Activated T-cell treated with anti-CD3 and anti-CD28 coated beads, Interleukin-2, amount 50 U/mL, for 4 hours (primary cell): ENCODE data around the gene NFX1. TPM values are rescaled to one million over a fixed set of nuclear protein-coding genes. Genes with fewer than 3 reads are reported as not detected.
"Not testable (repeated sequence)": the region's sequence is repeated elsewhere in the genome, so short reads cannot be mapped to it uniquely, and the experiment has no call there.

Experiments used
- ATAC-seq, 2 donors: fragments of 200-7000 bp; cut with Tn5 transposase; one replicate each; pipeline ENCODE4 v1.10.0; 2021
- DNase-seq: peaks from one replicate; pipeline ENCODE4 v3.0.0-alpha.2; 2020
- H3K27me3 Mint-ChIP-seq: one replicate; pipeline ENCODE4 v1.8.0; 2021; ENCODE audit warnings: low read depth, mixed read lengths
- H3K36me3 Mint-ChIP-seq: one replicate; pipeline ENCODE4 v1.8.0; 2022; ENCODE audit warnings: mixed read lengths; ENCODE audit not compliant: insufficient read depth
- H3K4me1 Mint-ChIP-seq: one replicate; pipeline ENCODE4 v1.8.0; 2021; ENCODE audit warnings: low read depth, mixed read lengths
- H3K4me3 Mint-ChIP-seq: one replicate; pipeline ENCODE4 v1.8.0; 2021; ENCODE audit warnings: mild to moderate bottlenecking, moderate library complexity, mixed read lengths
- H3K9me3 Mint-ChIP-seq: one replicate; pipeline ENCODE4 v1.8.0; 2021; ENCODE audit warnings: mixed read lengths
- total RNA-seq, 3 donors: library from RNA; stranded (reverse); gene quantifications; one replicate each; pipeline ENCODE4 v1.2.1, GENCODE V29; 2021

The NFX1 gene
- total RNA-seq, 3 donors from 2014 or later, result 35.2 to 42.6 (median 36.0) TPM

GRCh38 chr9:33309903-33310302 lies 19.6 kb downstream of the NFX1 start:
- no peak for DNase-seq
- no peak for ATAC-seq
- H3K9me3 Mint-ChIP-seq, result no peaks in the 10 kb centered on the region
- no peaks in the 10 kb centered on the region for H3K27me3 Mint-ChIP-seq
- no peak overlapping the region for H3K4me3 Mint-ChIP-seq
- H3K4me1 Mint-ChIP-seq, result peaks cover 3% of the 10 kb centered on the region
- peaks cover 46% of the 10 kb centered on the region for H3K36me3 Mint-ChIP-seq

GRCh38 chr9:33310748-33311147 lies 20.4 kb downstream of the NFX1 start:
- H3K4me1 Mint-ChIP-seq, result peaks cover 3% of the 10 kb centered on the region
- H3K27me3 Mint-ChIP-seq, result no peaks in the 10 kb centered on the region
- H3K4me3 Mint-ChIP-seq, result no peak overlapping the region
- peaks cover 51% of the 10 kb centered on the region for H3K36me3 Mint-ChIP-seq
- DNase-seq, result no peak
- no peak for ATAC-seq
- H3K9me3 Mint-ChIP-seq, result no peaks in the 10 kb centered on the region

- Mint-ChIP-seq H3K4me1 (peaks cover 1% of the 10 kb centered on the region), H3K4me3 (no peak overlapping the region), H3K36me3 (peaks cover 54% of the 10 kb centered on the region), H3K27me3 (no peaks in the 10 kb centered on the region), H3K9me3 (no peaks in the 10 kb centered on the region)
- ATAC-seq (no peak), DNase-seq (no peak)
Observed at GRCh38 chr9:33311953-33312352, 21.6 kb downstream of the NFX1 start.

GRCh38 chr9:33315371-33315770 lies 25.1 kb downstream of the NFX1 start:
- Mint-ChIP-seq H3K4me3 (no peak overlapping the region), H3K36me3 (peaks cover 51% of the 10 kb centered on the region)
- no peak for ATAC-seq

GRCh38 chr9:33317136-33317535 lies 26.8 kb downstream of the NFX1 start:
- not testable (repeated sequence) for ATAC-seq, H3K9me3 Mint-ChIP-seq, H3K27me3 Mint-ChIP-seq, DNase-seq, H3K4me3 Mint-ChIP-seq
- peaks cover 48% of the 10 kb centered on the region for H3K36me3 Mint-ChIP-seq
- H3K4me1 Mint-ChIP-seq, result peaks cover 13% of the 10 kb centered on the region

More at GRCh38 chr9:33315371-33315770, 25.1 kb downstream of the NFX1 start:
- Mint-ChIP-seq H3K4me1 (peaks cover 5% of the 10 kb centered on the region), H3K27me3 (no peaks in the 10 kb centered on the region), H3K9me3 (no peaks in the 10 kb centered on the region)
- DNase-seq, result no peak

GRCh38 chr9:33318225-33318624 lies 27.9 kb downstream of the NFX1 start:
- Mint-ChIP-seq H3K4me1 (peaks cover 13% of the 10 kb centered on the region), H3K4me3 (no peak overlapping the region), H3K9me3 (no peaks in the 10 kb centered on the region), H3K36me3 (peaks cover 50% of the 10 kb centered on the region), H3K27me3 (no peaks in the 10 kb centered on the region)
- DNase-seq (no peak), ATAC-seq (no peak)

GRCh38 chr9:33318781-33319180 lies 28.5 kb downstream of the NFX1 start:
- ATAC-seq (no peak), DNase-seq (no peak)
- Mint-ChIP-seq H3K9me3 (no peaks in the 10 kb centered on the region), H3K4me1 (peaks cover 13% of the 10 kb centered on the region), H3K36me3 (peaks cover 46% of the 10 kb centered on the region), H3K27me3 (no peaks in the 10 kb centered on the region), H3K4me3 (no peak overlapping the region)

- no peaks in the 10 kb centered on the region for H3K27me3 Mint-ChIP-seq
- no peak overlapping the region for H3K4me3 Mint-ChIP-seq
- H3K9me3 Mint-ChIP-seq, result no peaks in the 10 kb centered on the region
- no peak for DNase-seq
- H3K36me3 Mint-ChIP-seq, result peaks cover 50% of the 10 kb centered on the region
- ATAC-seq, result peak in 1 of 2 donors; percentile 51
- peaks cover 13% of the 10 kb centered on the region for H3K4me1 Mint-ChIP-seq
Observed at GRCh38 chr9:33320230-33320567, 29.9 kb downstream of the NFX1 start.

GRCh38 chr9:33320568-33321261 lies 30.4 kb downstream of the NFX1 start:
- H3K27me3 Mint-ChIP-seq, result no peaks in the 10 kb centered on the region
- H3K4me3 Mint-ChIP-seq, result no peak overlapping the region
- peaks cover 48% of the 10 kb centered on the region for H3K36me3 Mint-ChIP-seq
- DNase-seq (no peak), ATAC-seq (peak; percentile 58 to 82)
- no peaks in the 10 kb centered on the region for H3K9me3 Mint-ChIP-seq
- peaks cover 13% of the 10 kb centered on the region for H3K4me1 Mint-ChIP-seq

- DNase-seq (no peak), ATAC-seq (no peak)
- Mint-ChIP-seq H3K4me3 (no peak overlapping the region), H3K9me3 (no peaks in the 10 kb centered on the region), H3K36me3 (peaks cover 43% of the 10 kb centered on the region), H3K4me1 (no peaks in the 10 kb centered on the region), H3K27me3 (no peaks in the 10 kb centered on the region)
Observed at GRCh38 chr9:33329117-33329563, 38.8 kb downstream of the NFX1 start.

GRCh38 chr9:33329979-33330378 lies 39.7 kb downstream of the NFX1 start:
- Mint-ChIP-seq H3K36me3 (peaks cover 43% of the 10 kb centered on the region), H3K4me1 (no peaks in the 10 kb centered on the region), H3K27me3 (no peaks in the 10 kb centered on the region), H3K9me3 (no peaks in the 10 kb centered on the region), H3K4me3 (no peak overlapping the region)
- ATAC-seq (no peak), DNase-seq (no peak)

- ATAC-seq (no peak), DNase-seq (no peak)
- no peaks in the 10 kb centered on the region for H3K9me3 Mint-ChIP-seq
- H3K27me3 Mint-ChIP-seq, result no peaks in the 10 kb centered on the region
- no peaks in the 10 kb centered on the region for H3K4me1 Mint-ChIP-seq
- no peak overlapping the region for H3K4me3 Mint-ChIP-seq
- H3K36me3 Mint-ChIP-seq, result peaks cover 42% of the 10 kb centered on the region
Observed at GRCh38 chr9:33331377-33331891, 41.1 kb downstream of the NFX1 start.

GRCh38 chr9:33332011-33332410 lies 41.7 kb downstream of the NFX1 start:
- H3K4me3 Mint-ChIP-seq, result no peak overlapping the region
- H3K4me1 Mint-ChIP-seq, result no peaks in the 10 kb centered on the region
- no peaks in the 10 kb centered on the region for H3K9me3 Mint-ChIP-seq
- no peak for ATAC-seq
- no peaks in the 10 kb centered on the region for H3K27me3 Mint-ChIP-seq
- DNase-seq, result no peak
- peaks cover 42% of the 10 kb centered on the region for H3K36me3 Mint-ChIP-seq

GRCh38 chr9:33332956-33333355 lies 42.6 kb downstream of the NFX1 start:
- ATAC-seq, DNase-seq, H3K9me3 Mint-ChIP-seq, H3K27me3 Mint-ChIP-seq, H3K4me1 Mint-ChIP-seq, H3K4me3 Mint-ChIP-seq: not testable (repeated sequence)
- peaks cover 41% of the 10 kb centered on the region for H3K36me3 Mint-ChIP-seq

GRCh38 chr9:33340186-33340585 lies 49.9 kb downstream of the NFX1 start:
- no peak for DNase-seq
- no peak overlapping the region for H3K4me3 Mint-ChIP-seq
- no peaks in the 10 kb centered on the region for H3K27me3 Mint-ChIP-seq
- H3K4me1 Mint-ChIP-seq, result peaks cover 2% of the 10 kb centered on the region
- ATAC-seq, result no peak
- peaks cover 38% of the 10 kb centered on the region for H3K36me3 Mint-ChIP-seq
- H3K9me3 Mint-ChIP-seq, result peaks cover 11% of the 10 kb centered on the region
